Effector memory CD8-positive, alpha-beta T cell (primary cell): ENCODE measurements around the gene VPS51.

ENCODE experiments used
- ATAC-seq: fragments of 150-1000 bp; cut with Tn5 transposase; replicated peaks from 2 replicates; pipeline ENCODE4 v1.10.0; 2021; ENCODE audit warnings: mild to moderate bottlenecking, moderate library complexity
- DNase-seq, 3 experiments: peaks; one replicate each; pipeline ENCODE4 v3.0.0; 2021
- H3K27ac Mint-ChIP-seq, 2 donors: one replicate each; pipeline ENCODE4 v1.8.0; 2022; ENCODE audit warnings: mild to moderate bottlenecking in 2 of 2, mixed read lengths in 2 of 2, moderate library complexity in 2 of 2
- H3K27me3 Mint-ChIP-seq, 2 donors: one replicate each; pipeline ENCODE4 v1.8.0; 2022; ENCODE audit warnings: mixed read lengths in 2 of 2
- H3K36me3 Mint-ChIP-seq: one replicate; pipeline ENCODE4 v1.8.0; 2022; ENCODE audit warnings: mild to moderate bottlenecking, moderate library complexity, mixed read lengths; ENCODE audit not compliant: insufficient read depth
- H3K4me1 Mint-ChIP-seq, 2 donors: one replicate each; pipeline ENCODE4 v1.8.0; 2022; ENCODE audit warnings: low read depth in 2 of 2, mixed read lengths in 2 of 2
- H3K4me3 Mint-ChIP-seq, 2 donors: one replicate each; pipeline ENCODE4 v1.8.0; 2022; ENCODE audit warnings: mild to moderate bottlenecking in 2 of 2, mixed read lengths in 2 of 2, moderate library complexity in 2 of 2
- H3K9me3 Mint-ChIP-seq, 2 donors: one replicate each; pipeline ENCODE4 v1.8.0; 2022; ENCODE audit warnings: mixed read lengths in 2 of 2

VPS51 gene

GRCh38 chr11:65060913-65061408 lies 35.1 kb upstream of the VPS51 start:
- H3K27me3 Mint-ChIP-seq: peaks cover 0 to 14% of the 10 kb centered on the region in 2 donors
- peaks cover 0 to 5% of the 10 kb centered on the region in 2 donors for H3K4me1 Mint-ChIP-seq
- H3K4me3 Mint-ChIP-seq: no peak overlapping the region
- H3K36me3 Mint-ChIP-seq: no peaks in the 10 kb centered on the region
- peak overlapping the region in 1 of 2 donors; percentile 38 for H3K27ac Mint-ChIP-seq
- no peak for ATAC-seq
- no peak for DNase-seq
- H3K9me3 Mint-ChIP-seq: no peaks in the 10 kb centered on the region

GRCh38 chr11:65063532-65063931 lies 32.5 kb upstream of the VPS51 start:
- Mint-ChIP-seq H3K9me3 (no peaks in the 10 kb centered on the region), H3K36me3 (no peaks in the 10 kb centered on the region), H3K27me3 (peaks cover 0 to 14% of the 10 kb centered on the region in 2 donors), H3K27ac (no peak overlapping the region), H3K4me1 (peaks cover 0 to 5% of the 10 kb centered on the region in 2 donors), H3K4me3 (no peak overlapping the region)
- ATAC-seq (no peak), DNase-seq (no peak)

- H3K27ac Mint-ChIP-seq: no peak overlapping the region
- no peaks in the 10 kb centered on the region for H3K9me3 Mint-ChIP-seq
- peaks cover 0 to 14% of the 10 kb centered on the region in 2 donors for H3K27me3 Mint-ChIP-seq
- no peaks in the 10 kb centered on the region for H3K36me3 Mint-ChIP-seq
- no peak for ATAC-seq
- DNase-seq: no peak
- H3K4me3 Mint-ChIP-seq: no peak overlapping the region
- H3K4me1 Mint-ChIP-seq: peaks cover 0 to 5% of the 10 kb centered on the region in 2 donors
Observed at GRCh38 chr11:65064847-65065240, 31.2 kb upstream of the VPS51 start.

GRCh38 chr11:65065851-65066250 lies 30.2 kb upstream of the VPS51 start:
- H3K9me3 Mint-ChIP-seq: no peaks in the 10 kb centered on the region
- peaks cover 0 to 14% of the 10 kb centered on the region in 2 donors for H3K27me3 Mint-ChIP-seq
- no peak overlapping the region for H3K27ac Mint-ChIP-seq
- H3K36me3 Mint-ChIP-seq: no peaks in the 10 kb centered on the region
- DNase-seq (no peak), ATAC-seq (no peak)
- no peak overlapping the region for H3K4me3 Mint-ChIP-seq
- peaks cover 0 to 5% of the 10 kb centered on the region in 2 donors for H3K4me1 Mint-ChIP-seq

GRCh38 chr11:65066315-65066714 lies 29.7 kb upstream of the VPS51 start:
- Mint-ChIP-seq H3K27ac (no peak overlapping the region), H3K4me3 (no peak overlapping the region), H3K27me3 (peaks cover 0 to 14% of the 10 kb centered on the region in 2 donors), H3K4me1 (peaks cover 0 to 3% of the 10 kb centered on the region in 2 donors), H3K36me3 (no peaks in the 10 kb centered on the region), H3K9me3 (no peaks in the 10 kb centered on the region)
- DNase-seq (no peak), ATAC-seq (no peak)

GRCh38 chr11:65066805-65067291 lies 29.2 kb upstream of the VPS51 start:
- Mint-ChIP-seq H3K36me3 (no peaks in the 10 kb centered on the region), H3K27ac (no peak overlapping the region), H3K9me3 (no peaks in the 10 kb centered on the region), H3K4me3 (no peak overlapping the region), H3K27me3 (peaks cover 0 to 14% of the 10 kb centered on the region in 2 donors), H3K4me1 (peaks cover 0 to 3% of the 10 kb centered on the region in 2 donors)
- DNase-seq (no peak), ATAC-seq (no peak)

- Mint-ChIP-seq H3K4me1 (peaks cover 0 to 2% of the 10 kb centered on the region in 2 donors), H3K9me3 (no peaks in the 10 kb centered on the region), H3K36me3 (no peaks in the 10 kb centered on the region), H3K27me3 (peaks cover 0 to 8% of the 10 kb centered on the region in 2 donors), H3K27ac (peak overlapping the region in 1 of 2 donors; percentile 16), H3K4me3 (no peak overlapping the region)
- no peak for ATAC-seq
- no peak for DNase-seq
Observed at GRCh38 chr11:65067446-65067845, 28.6 kb upstream of the VPS51 start.

- Mint-ChIP-seq H3K4me3 (no peak overlapping the region), H3K4me1 (peaks cover 0 to 2% of the 10 kb centered on the region in 2 donors), H3K9me3 (no peaks in the 10 kb centered on the region), H3K27ac (no peak overlapping the region), H3K27me3 (no peaks in the 10 kb centered on the region), H3K36me3 (no peaks in the 10 kb centered on the region)
- DNase-seq (no peak), ATAC-seq (no peak)
Observed at GRCh38 chr11:65069217-65069616, 26.8 kb upstream of the VPS51 start.

- Mint-ChIP-seq H3K27ac (peak overlapping the region in 1 of 2 donors; percentile 68), H3K4me3 (no peak overlapping the region), H3K4me1 (peaks cover 0 to 2% of the 10 kb centered on the region in 2 donors), H3K27me3 (no peaks in the 10 kb centered on the region), H3K9me3 (no peaks in the 10 kb centered on the region), H3K36me3 (no peaks in the 10 kb centered on the region)
- ATAC-seq: no peak
- no peak for DNase-seq
Observed at GRCh38 chr11:65071907-65072630, 23.9 kb upstream of the VPS51 start.

GRCh38 chr11:65072631-65072966 lies 23.4 kb upstream of the VPS51 start:
- Mint-ChIP-seq H3K27me3 (no peaks in the 10 kb centered on the region), H3K4me1 (peaks cover 0 to 2% of the 10 kb centered on the region in 2 donors), H3K27ac (peak overlapping the region in 1 of 2 donors; percentile 68), H3K4me3 (no peak overlapping the region), H3K9me3 (no peaks in the 10 kb centered on the region), H3K36me3 (no peaks in the 10 kb centered on the region)
- DNase-seq: no peak
- ATAC-seq: no peak

GRCh38 chr11:65077451-65077850 lies 18.6 kb upstream of the VPS51 start:
- ATAC-seq (no peak), DNase-seq (no peak)
- Mint-ChIP-seq H3K36me3 (no peaks in the 10 kb centered on the region), H3K9me3 (no peaks in the 10 kb centered on the region), H3K27ac (no peak overlapping the region), H3K4me1 (peaks cover 0 to 6% of the 10 kb centered on the region in 2 donors), H3K27me3 (no peaks in the 10 kb centered on the region), H3K4me3 (no peak overlapping the region)

GRCh38 chr11:65078151-65078550 lies 17.9 kb upstream of the VPS51 start:
- H3K4me1 Mint-ChIP-seq: peaks cover 0 to 6% of the 10 kb centered on the region in 2 donors

GRCh38 chr11:65078786-65079342 lies 17.1 kb upstream of the VPS51 start:
- Mint-ChIP-seq H3K27ac (peak overlapping the region in 1 of 2 donors; percentile 35), H3K4me1 (peaks cover 0 to 13% of the 10 kb centered on the region in 2 donors), H3K9me3 (no peaks in the 10 kb centered on the region), H3K27me3 (no peaks in the 10 kb centered on the region), H3K4me3 (no peak overlapping the region), H3K36me3 (peaks cover 11% of the 10 kb centered on the region)
- ATAC-seq (no peak), DNase-seq (no peak)

More at GRCh38 chr11:65078151-65078550, 17.9 kb upstream of the VPS51 start:
- H3K4me3 Mint-ChIP-seq: no peak overlapping the region
- H3K27ac Mint-ChIP-seq: peak overlapping the region in 1 of 2 donors; percentile 35
- DNase-seq: peak; percentile 59 to 68 (median 65)
- no peaks in the 10 kb centered on the region for H3K9me3 Mint-ChIP-seq
- peaks cover 4% of the 10 kb centered on the region for H3K36me3 Mint-ChIP-seq
- ATAC-seq: peak; percentile 97
- H3K27me3 Mint-ChIP-seq: no peaks in the 10 kb centered on the region
